ENCODE data around the gene CIBAR2.

DNA sequence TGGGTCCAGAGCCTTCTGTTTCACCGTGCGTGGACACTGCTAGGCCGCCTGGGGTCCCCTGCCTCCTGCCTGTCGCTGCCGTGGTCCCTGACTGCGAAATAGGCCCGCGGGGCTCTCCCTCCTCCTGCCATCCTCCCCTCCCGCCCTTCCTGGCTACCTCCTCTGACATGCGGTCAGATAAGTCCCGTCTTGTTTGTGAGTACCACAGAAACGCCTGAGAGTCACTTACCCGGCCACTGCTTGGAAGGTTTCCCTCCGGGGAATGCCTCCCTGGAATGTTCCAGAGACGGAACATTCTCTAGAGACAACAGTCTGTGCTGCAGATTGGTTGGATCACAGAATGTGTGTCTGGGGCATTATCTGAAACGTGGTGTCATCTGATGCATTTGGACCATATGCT, 22.7 kb downstream of the CIBAR2 start:
- TF ChIP-seq POLR2A (IDR thresholded peaks at IDR 0.05; ENCODE audit: extremely low read depth, insufficient read length) = no peak
- TF ChIP-seq, protein P1, sequence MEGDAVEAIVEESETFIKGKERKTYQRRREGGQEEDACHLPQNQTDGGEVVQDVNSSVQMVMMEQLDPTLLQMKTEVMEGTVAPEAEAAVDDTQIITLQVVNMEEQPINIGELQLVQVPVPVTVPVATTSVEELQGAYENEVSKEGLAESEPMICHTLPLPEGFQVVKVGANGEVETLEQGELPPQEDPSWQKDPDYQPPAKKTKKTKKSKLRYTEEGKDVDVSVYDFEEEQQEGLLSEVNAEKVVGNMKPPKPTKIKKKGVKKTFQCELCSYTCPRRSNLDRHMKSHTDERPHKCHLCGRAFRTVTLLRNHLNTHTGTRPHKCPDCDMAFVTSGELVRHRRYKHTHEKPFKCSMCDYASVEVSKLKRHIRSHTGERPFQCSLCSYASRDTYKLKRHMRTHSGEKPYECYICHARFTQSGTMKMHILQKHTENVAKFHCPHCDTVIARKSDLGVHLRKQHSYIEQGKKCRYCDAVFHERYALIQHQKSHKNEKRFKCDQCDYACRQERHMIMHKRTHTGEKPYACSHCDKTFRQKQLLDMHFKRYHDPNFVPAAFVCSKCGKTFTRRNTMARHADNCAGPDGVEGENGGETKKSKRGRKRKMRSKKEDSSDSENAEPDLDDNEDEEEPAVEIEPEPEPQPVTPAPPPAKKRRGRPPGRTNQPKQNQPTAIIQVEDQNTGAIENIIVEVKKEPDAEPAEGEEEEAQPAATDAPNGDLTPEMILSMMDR (IDR thresholded peaks at IDR 0.05; ENCODE audit: low read depth, low read length) = no peak

All from NB4 (cell line).